AG04449 (cell line): Measurements from ENCODE around the gene PGAP1.

Experiments used
- CTCF ChIA-PET: fragments of 350-600 bp; formaldehyde crosslinking; extraction: SDS; loops from one replicate; lab custom pipeline; 2021; ENCODE audit warnings: antibody characterized with exemption; lab: Yijun Ruan, JAX
- POLR2A ChIA-PET: fragments of 400-600, 350-600 bp; formaldehyde crosslinking; extraction: SDS; loops from one replicate; lab custom pipeline; 2020; ENCODE audit warnings: antibody characterized with exemption, inconsistent platforms; lab: Yijun Ruan, JAX
- DNase-seq: peaks from one replicate; pipeline ENCODE4 v3.0.0-alpha.2; 2010; ENCODE audit warnings: low read depth, low spot score
- H3K4me3 ChIP-seq: 2 replicates; pipeline ENCODE4 v1.5.1; 2011; ENCODE audit warnings: low read depth, mild to moderate bottlenecking, control low read depth, low read length
- TF ChIP-seq, protein P1 (sequence below): IDR thresholded peaks from one replicate; pipeline ENCODE4 v1.5.1; 2011; ENCODE audit warnings: mild to moderate bottlenecking, moderate library complexity, low read length, control low read depth, inconsistent platforms; ENCODE audit not compliant: insufficient read depth; ENCODE audit errors: missing control alignments

The PGAP1 gene

DNA sequence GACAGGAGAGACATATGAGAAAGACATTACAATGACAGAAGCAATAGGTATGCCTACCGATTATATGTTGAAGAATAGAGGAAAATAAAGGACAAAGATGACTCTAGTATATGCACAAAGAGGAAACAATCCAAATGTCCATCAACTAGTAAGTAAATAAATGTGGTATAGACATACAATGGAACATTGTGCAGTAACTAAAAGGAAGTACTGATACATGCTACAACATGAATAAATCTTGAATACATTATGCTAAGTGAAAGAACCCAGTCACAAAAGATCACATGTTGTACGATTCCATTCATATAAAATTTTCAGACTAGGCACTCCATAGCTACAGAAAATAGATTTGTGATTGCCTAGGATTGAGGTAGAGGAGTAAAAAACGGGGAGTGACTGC is 28.5 kb upstream of the PGAP1 start:
- H3K4me3 ChIP-seq, result no peak overlapping the region
- DNase-seq, result no peak
- POLR2A ChIA-PET, result no interaction called here
- TF ChIP-seq, protein P1, sequence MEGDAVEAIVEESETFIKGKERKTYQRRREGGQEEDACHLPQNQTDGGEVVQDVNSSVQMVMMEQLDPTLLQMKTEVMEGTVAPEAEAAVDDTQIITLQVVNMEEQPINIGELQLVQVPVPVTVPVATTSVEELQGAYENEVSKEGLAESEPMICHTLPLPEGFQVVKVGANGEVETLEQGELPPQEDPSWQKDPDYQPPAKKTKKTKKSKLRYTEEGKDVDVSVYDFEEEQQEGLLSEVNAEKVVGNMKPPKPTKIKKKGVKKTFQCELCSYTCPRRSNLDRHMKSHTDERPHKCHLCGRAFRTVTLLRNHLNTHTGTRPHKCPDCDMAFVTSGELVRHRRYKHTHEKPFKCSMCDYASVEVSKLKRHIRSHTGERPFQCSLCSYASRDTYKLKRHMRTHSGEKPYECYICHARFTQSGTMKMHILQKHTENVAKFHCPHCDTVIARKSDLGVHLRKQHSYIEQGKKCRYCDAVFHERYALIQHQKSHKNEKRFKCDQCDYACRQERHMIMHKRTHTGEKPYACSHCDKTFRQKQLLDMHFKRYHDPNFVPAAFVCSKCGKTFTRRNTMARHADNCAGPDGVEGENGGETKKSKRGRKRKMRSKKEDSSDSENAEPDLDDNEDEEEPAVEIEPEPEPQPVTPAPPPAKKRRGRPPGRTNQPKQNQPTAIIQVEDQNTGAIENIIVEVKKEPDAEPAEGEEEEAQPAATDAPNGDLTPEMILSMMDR, result no peak
- CTCF ChIA-PET, result interaction anchor here (1.6 kb wide), 1 partner anchor 15 kb away, joined by 4 read pairs; no protein-coding TSS in a partner anchor

- POLR2A ChIA-PET, result no interaction called here
- TF ChIP-seq, protein P1, result no peak
- no peak overlapping the region for H3K4me3 ChIP-seq
- DNase-seq, result no peak
- CTCF ChIA-PET, result no interaction called here
Measured at GRCh38 chr2:196954001-196954400, 27.5 kb upstream of the PGAP1 start.

- no peak for DNase-seq
- CTCF ChIA-PET, result no interaction called here
- TF ChIP-seq, protein P1, result no peak
- POLR2A ChIA-PET, result no interaction called here
- H3K4me3 ChIP-seq, result no peak overlapping the region
Measured at GRCh38 chr2:196952936-196953335, 26.4 kb upstream of the PGAP1 start.

DNA sequence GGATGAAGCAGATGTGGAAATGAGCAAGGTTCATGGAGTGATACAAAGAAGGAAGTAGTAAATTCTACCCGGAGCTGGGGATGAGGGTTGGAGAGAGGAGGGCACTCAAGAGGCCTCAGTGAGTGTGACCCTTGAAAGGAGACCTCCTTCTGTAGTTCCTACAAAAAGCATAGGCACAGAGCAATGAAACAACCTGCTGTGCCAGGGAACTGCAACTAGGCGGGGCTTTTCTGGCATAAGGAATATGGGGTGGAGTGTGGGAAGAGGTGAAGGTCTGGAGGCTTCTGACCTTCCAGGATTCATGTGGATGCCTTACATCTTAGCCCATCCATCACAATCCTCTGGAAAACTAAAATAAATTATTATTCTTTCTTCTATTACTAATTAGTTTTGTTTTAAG is 25.5 kb upstream of the PGAP1 start:
- POLR2A ChIA-PET, result no interaction called here
- CTCF ChIA-PET, result no interaction called here
- no peak for DNase-seq
- TF ChIP-seq, protein P1, result no peak
- H3K4me3 ChIP-seq, result no peak overlapping the region

- DNase-seq, result no peak
- no peak overlapping the region for H3K4me3 ChIP-seq
- CTCF ChIA-PET, result no interaction called here
- POLR2A ChIA-PET, result no interaction called here
- TF ChIP-seq, protein P1, result no peak
Measured at GRCh38 chr2:196949116-196949515, 22.6 kb upstream of the PGAP1 start.

GRCh38 chr2:196944570-196944969 is 18.1 kb upstream of the PGAP1 start:
- H3K4me3 ChIP-seq, result no peak overlapping the region
- ChIA-PET POLR2A (no interaction called here), CTCF (no interaction called here)
- TF ChIP-seq, protein P1, result no peak
- no peak for DNase-seq
